Gastrocnemius medialis (tissue), 4 donors: Measurements from ENCODE around the gene CDH8. TPM values are rescaled to one million over a fixed set of nuclear protein-coding genes. Genes with fewer than 3 reads are reported as not detected.

ENCODE experiments used
- ATAC-seq, 2 donors: fragments of 150-250 bp; one replicate each; pipeline ENCODE4 v1.9.1; 2016
- DNase-seq, 2 donors: peaks; one replicate each; pipeline ENCODE4 v3.0.0-alpha.2; 2019
- H3K27ac ChIP-seq, 4 donors: fragments of 200-600 bp; sonication (generic); 1 replicate in 1 of 4; 2 replicates in 3 of 4; pipeline ENCODE4 v1.5.1; 2016 to 2018; ENCODE audit warnings: mild to moderate bottlenecking in 2 of 4, moderate library complexity in 1 of 4
- H3K27me3 ChIP-seq, 3 donors: fragments of 200-600 bp; sonication (generic) in 2 of 3; 1 replicate in 1 of 3; 2 replicates in 2 of 3; pipeline versions ENCODE4 v1.5.1 to v1.6.0; 2016 to 2019; ENCODE audit warnings: mild to moderate bottlenecking in 1 of 3, moderate library complexity in 1 of 3
- H3K36me3 ChIP-seq, 2 donors: fragments of 200-600 bp; sonication (generic) in 1 of 2; one replicate each; pipeline ENCODE4 v1.5.1; 2017 to 2018
- H3K4me1 ChIP-seq, 2 donors: fragments of 200-600 bp; sonication (generic) in 1 of 2; one replicate each; pipeline ENCODE4 v1.5.1; 2016 to 2017; ENCODE audit warnings: mild to moderate bottlenecking in 2 of 2
- H3K4me3 ChIP-seq, 4 donors: fragments of 200-600 bp; sonication (generic) in 3 of 4; 1 replicate in 1 of 4; 2 replicates in 3 of 4; pipeline ENCODE4 v1.5.1; 2016 to 2019; ENCODE audit warnings: mild to moderate bottlenecking in 2 of 4
- H3K9me3 ChIP-seq, 3 donors: fragments of 200-600 bp; sonication (generic) in 2 of 3; 1 replicate in 1 of 3; 2 replicates in 2 of 3; pipeline ENCODE4 v1.5.1; 2016 to 2019
- CTCF ChIP-seq, 5 experiments: fragments of 450-650 bp in 3 of 5; fragments of 200-600 bp in 2 of 5; sonication (generic) in 2 of 5; IDR thresholded peaks in 4 of 5; conservative IDR thresholded peaks in 1 of 5; 1 replicate in 4 of 5; 2 replicates in 1 of 5; pipeline ENCODE4 v1.5.1; 2016 to 2019; ENCODE audit warnings: antibody characterized with exemption in 5 of 5, mild to moderate bottlenecking in 3 of 5, moderate library complexity in 3 of 5
- POLR2A ChIP-seq, 2 donors: fragments of 450-650 bp; IDR thresholded peaks; one replicate each; pipeline ENCODE4 v1.6.1; 2017; ENCODE audit warnings: antibody characterized with exemption in 2 of 2, mild to moderate bottlenecking in 2 of 2, moderate library complexity in 2 of 2
- in situ Hi-C, 4 donors: fragments of 200-750 bp; cut with MboI; loops; one replicate each; pipeline versions ENCODE4 v1.15.0 to v1.8.0; 2017; ENCODE audit warnings: low sequenced_read_pairs in 4 of 4
- intact Hi-C: fragments of 100-400 bp; cut with DNase I; formaldehyde crosslinking; loops from one replicate; pipeline ENCODE4 v1.15.1; 2023; ENCODE audit warnings: low total_unique reads
- total RNA-seq, 4 donors: library from RNA; depleted of rRNA; stranded (reverse); fragments of >200 nt; gene quantifications; one replicate each; pipeline versions ENCODE4 v1.1.0 to v1.2.3, GENCODE V29; 2016

Gene CDH8
- total RNA-seq, 4 donors from 2014 or later: 0.04 to 0.20 (median 0.17) TPM; not detected in 1

- no peak overlapping the region for H3K4me3 ChIP-seq
- ATAC-seq (no peak), DNase-seq (no peak)
- no peaks in the 10 kb centered on the region for H3K9me3 ChIP-seq
- H3K4me1 ChIP-seq: no peaks in the 10 kb centered on the region
- TF ChIP-seq POLR2A (IDR thresholded peaks at IDR 0.05): no peak
- no peak for TF ChIP-seq CTCF (IDR thresholded peaks at IDR 0.05 in 4 of 5, conservative IDR thresholded peaks at IDR 0.05 in 1 of 5)
- in situ Hi-C loops: no loop called here
- no peaks in the 10 kb centered on the region for H3K36me3 ChIP-seq
- no peaks in the 10 kb centered on the region for H3K27me3 ChIP-seq
- no peak overlapping the region for H3K27ac ChIP-seq
- intact Hi-C loops: no loop called here
Measured at GRCh38 chr16:62068747-62069146, 32.5 kb upstream of the CDH8 start.

DNA sequence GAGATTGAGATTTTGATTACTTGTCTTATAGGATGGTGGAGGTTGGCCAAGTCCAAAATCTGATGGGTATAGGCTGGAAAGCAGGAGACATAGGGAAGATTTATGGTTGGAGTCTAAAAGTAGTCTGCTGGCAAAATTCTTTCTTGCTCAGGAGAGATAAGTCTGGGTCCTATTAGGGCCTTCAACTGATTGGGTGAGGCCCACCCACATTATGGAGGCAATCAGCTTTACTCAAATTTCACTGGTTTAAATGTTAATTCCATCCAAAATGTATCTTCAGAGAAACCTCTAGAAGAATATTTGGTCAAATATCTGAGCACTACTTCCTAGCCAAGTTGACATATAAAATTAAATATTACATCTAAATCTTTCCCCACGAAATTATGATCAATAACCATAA, 31.7 kb upstream of the CDH8 start:
- H3K27ac ChIP-seq: no peak overlapping the region
- in situ Hi-C loops: no loop called here
- no peaks in the 10 kb centered on the region for H3K9me3 ChIP-seq
- TF ChIP-seq CTCF (IDR thresholded peaks at IDR 0.05 in 4 of 5, conservative IDR thresholded peaks at IDR 0.05 in 1 of 5) (no peak), POLR2A (IDR thresholded peaks at IDR 0.05) (no peak)
- intact Hi-C loops: no loop called here
- H3K4me1 ChIP-seq: no peaks in the 10 kb centered on the region
- DNase-seq: no peak
- H3K27me3 ChIP-seq: no peaks in the 10 kb centered on the region
- H3K4me3 ChIP-seq: no peak overlapping the region
- H3K36me3 ChIP-seq: no peaks in the 10 kb centered on the region
- ATAC-seq: no peak

DNA sequence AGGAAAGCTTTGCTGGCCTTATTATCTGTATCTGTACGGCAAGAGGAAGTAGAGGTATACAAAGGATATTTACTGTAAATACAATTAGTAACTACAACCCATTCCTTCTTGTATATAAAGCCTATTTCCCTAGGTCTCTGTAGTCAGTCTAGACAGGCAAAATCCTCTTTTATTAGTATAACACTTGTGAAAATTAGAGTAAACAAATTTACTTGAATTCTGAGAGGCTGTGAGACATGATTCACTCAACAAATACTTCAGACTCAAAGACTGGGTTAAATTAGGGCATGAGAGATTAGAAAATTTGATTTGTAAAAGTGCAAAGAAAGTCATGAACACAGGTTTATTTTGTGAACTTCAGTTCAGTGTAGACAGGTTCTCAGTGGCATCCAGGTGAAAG, 30.9 kb upstream of the CDH8 start:
- H3K27me3 ChIP-seq: no peaks in the 10 kb centered on the region
- ATAC-seq (no peak), DNase-seq (no peak)
- no peaks in the 10 kb centered on the region for H3K4me1 ChIP-seq
- no peaks in the 10 kb centered on the region for H3K36me3 ChIP-seq
- H3K27ac ChIP-seq: no peak overlapping the region
- in situ Hi-C loops (no loop called here), intact Hi-C loops (no loop called here)
- H3K9me3 ChIP-seq: no peaks in the 10 kb centered on the region
- no peak for TF ChIP-seq POLR2A (IDR thresholded peaks at IDR 0.05)
- no peak for TF ChIP-seq CTCF (IDR thresholded peaks at IDR 0.05 in 4 of 5, conservative IDR thresholded peaks at IDR 0.05 in 1 of 5)
- no peak overlapping the region for H3K4me3 ChIP-seq

DNA sequence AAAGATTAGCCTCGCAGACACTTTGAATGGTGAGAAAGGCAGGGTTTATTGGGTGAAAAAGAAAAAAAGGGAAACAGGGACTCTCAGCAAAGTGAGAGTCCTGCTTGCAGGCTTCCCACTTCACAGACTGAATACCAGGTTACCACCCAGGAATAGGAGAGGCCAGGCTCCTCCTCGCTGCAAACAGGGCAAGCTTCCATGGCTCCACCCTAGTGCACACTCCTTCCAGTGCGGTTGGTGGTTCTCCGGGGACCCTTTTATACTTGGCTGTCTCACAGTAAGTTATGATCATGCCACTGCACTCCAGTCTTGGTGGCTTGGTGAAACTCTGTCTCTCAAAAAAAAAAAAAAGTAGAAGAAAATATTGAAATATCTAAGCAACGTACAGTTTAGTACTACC, 30.5 kb upstream of the CDH8 start:
- no peak overlapping the region for H3K4me3 ChIP-seq
- in situ Hi-C loops: no loop called here
- H3K9me3 ChIP-seq: no peaks in the 10 kb centered on the region
- TF ChIP-seq CTCF (IDR thresholded peaks at IDR 0.05 in 4 of 5, conservative IDR thresholded peaks at IDR 0.05 in 1 of 5) (no peak), POLR2A (IDR thresholded peaks at IDR 0.05) (no peak)
- ATAC-seq: no peak
- no peaks in the 10 kb centered on the region for H3K36me3 ChIP-seq
- no peaks in the 10 kb centered on the region for H3K27me3 ChIP-seq
- H3K27ac ChIP-seq: no peak overlapping the region
- H3K4me1 ChIP-seq: no peaks in the 10 kb centered on the region
- intact Hi-C loops: no loop called here
- DNase-seq: no peak

- TF ChIP-seq POLR2A (IDR thresholded peaks at IDR 0.05) (no peak), CTCF (IDR thresholded peaks at IDR 0.05 in 4 of 5, conservative IDR thresholded peaks at IDR 0.05 in 1 of 5) (no peak)
- in situ Hi-C loops: no loop called here
- Histone ChIP-seq H3K27ac (no peak overlapping the region), H3K27me3 (no peaks in the 10 kb centered on the region), H3K4me1 (no peaks in the 10 kb centered on the region), H3K9me3 (no peaks in the 10 kb centered on the region), H3K36me3 (no peaks in the 10 kb centered on the region), H3K4me3 (no peak overlapping the region)
- ATAC-seq (no peak), DNase-seq (no peak)
- intact Hi-C loops: no loop called here
Measured at GRCh38 chr16:62064173-62064572, 27.9 kb upstream of the CDH8 start.
